IMR-90 (cell line): Measurements from ENCODE around the gene KRT36. TPM values are rescaled to one million over a fixed set of nuclear protein-coding genes. Genes with fewer than 3 reads are reported as not detected.
A peak's percentile ranks its signal among the peaks of the same experiment; 100 is the strongest.

Experiments used
- ATAC-seq: fragments of 200-7000 bp; cut with Tn5 transposase; 2 replicates; pipeline ENCODE4 v1.9.1; 2020; ENCODE audit warnings: low read depth, mild to moderate bottlenecking, moderate library complexity
- BruUV-seq: library from RNA; stranded (reverse); fragments of 400-500 nt; replicated peaks from 2 replicates; lab custom pipeline; 2021; lab: Mats Ljungman, UMichigan
- CTCF ChIA-PET: fragments of 300-600 bp; formaldehyde crosslinking; extraction: SDS; loops from one replicate; lab custom pipeline; 2021; ENCODE audit warnings: antibody characterized with exemption; lab: Yijun Ruan, JAX
- POLR2A ChIA-PET: fragments of 300-600 bp; sonication (Branson Sonifier 250); formaldehyde crosslinking; loops from one replicate; lab custom pipeline; 2022; ENCODE audit warnings: antibody characterized with exemption; ENCODE audit not compliant: unreplicated experiment; lab: Charles Lee
- DNase-seq: peaks from one replicate; pipeline ENCODE4 v3.0.0; 2013
- H2AFZ ChIP-seq: replicated peaks from 2 replicates; pipeline ENCODE3; 2013; ENCODE audit warnings: low read length, mild to moderate bottlenecking; ENCODE audit not compliant: poor library complexity
- H2AK5ac ChIP-seq: 2 replicates; pipeline ENCODE4 v1.6.1; 2013; ENCODE audit warnings: low read depth, low read length, inconsistent platforms
- H2AK9ac ChIP-seq: replicated peaks from 2 replicates; pipeline ENCODE3; 2013; ENCODE audit warnings: mild to moderate bottlenecking, low read depth, low read length, moderate library complexity; ENCODE audit not compliant: poor library complexity
- H2BK120ac ChIP-seq: 2 replicates; pipeline ENCODE4 v1.6.1; 2013; ENCODE audit warnings: low read depth, low read length, inconsistent platforms
- H2BK15ac ChIP-seq: 3 replicates; pipeline ENCODE4 v1.6.1; 2013; ENCODE audit warnings: low read depth, low read length, inconsistent platforms
- H2BK20ac ChIP-seq: 2 replicates; pipeline ENCODE4 v1.6.1; 2013; ENCODE audit warnings: low read depth, mild to moderate bottlenecking, inconsistent platforms, low read length, moderate library complexity
- H2BK5ac ChIP-seq: 2 replicates; pipeline ENCODE4 v1.6.1; 2013; ENCODE audit warnings: mild to moderate bottlenecking, low read depth, low read length, inconsistent platforms; ENCODE audit not compliant: poor library complexity, severe bottlenecking
- H3K14ac ChIP-seq: replicated peaks from 2 replicates; pipeline ENCODE4 v1.6.1; 2013; ENCODE audit warnings: low read depth, low read length, inconsistent platforms
- H3K18ac ChIP-seq: 2 replicates; pipeline ENCODE4 v1.6.1; 2013; ENCODE audit warnings: low read depth, low read length, control low read depth
- H3K23ac ChIP-seq: 2 replicates; pipeline ENCODE4 v1.6.1; 2013; ENCODE audit warnings: low read depth, low read length, inconsistent platforms
- H3K27ac ChIP-seq: 2 replicates; pipeline ENCODE4 v1.5.1; 2013; ENCODE audit warnings: mild to moderate bottlenecking, control low read depth, low read length; ENCODE audit not compliant: insufficient read depth
- H3K27me3 ChIP-seq: 2 replicates; pipeline ENCODE4 v1.6.1; 2013; ENCODE audit warnings: low read length; ENCODE audit not compliant: control insufficient read depth, insufficient read depth
- H3K36me3 ChIP-seq: 2 replicates; pipeline ENCODE4 v1.6.1; 2013; ENCODE audit warnings: low read length, mixed read lengths; ENCODE audit not compliant: control insufficient read depth, insufficient read depth
- H3K4ac ChIP-seq: 2 replicates; pipeline ENCODE4 v1.6.1; 2013; ENCODE audit warnings: low read depth, low read length, inconsistent platforms
- H3K4me1 ChIP-seq: 2 replicates; pipeline ENCODE4 v1.6.1; 2013; ENCODE audit warnings: low read length, mixed read lengths; ENCODE audit not compliant: control insufficient read depth, insufficient read depth
- H3K4me2 ChIP-seq: 2 replicates; pipeline ENCODE4 v1.6.1; 2013; ENCODE audit warnings: low read depth, mild to moderate bottlenecking, control low read depth, low read length, moderate library complexity
- H3K4me3 ChIP-seq: 2 replicates; pipeline ENCODE4 v1.5.1; 2013; ENCODE audit warnings: low read depth, mild to moderate bottlenecking, control low read depth, low read length, moderate library complexity; ENCODE audit not compliant: insufficient read depth
- H3K56ac ChIP-seq: 2 replicates; pipeline ENCODE4 v1.6.1; 2013; ENCODE audit warnings: low read length, inconsistent platforms; ENCODE audit not compliant: insufficient read depth; ENCODE audit errors: extremely low read depth
- H3K79me1 ChIP-seq, 2 experiments: 2 replicates each; pipeline ENCODE4 v1.6.1; 2013; ENCODE audit warnings: low read length in 2 of 2, inconsistent platforms in 1 of 2, low read depth in 1 of 2
- H3K9ac ChIP-seq: 2 replicates; pipeline ENCODE4 v1.6.1; 2013; ENCODE audit warnings: low read depth, low read length, control low read depth
- H3K9me1 ChIP-seq: 2 replicates; pipeline ENCODE4 v1.6.1; 2013; ENCODE audit warnings: low read length, inconsistent platforms; ENCODE audit not compliant: insufficient read depth
- H3K9me3 ChIP-seq: 2 replicates; pipeline ENCODE4 v1.6.1; 2013; ENCODE audit warnings: low read length; ENCODE audit not compliant: control insufficient read depth, insufficient read depth
- H4K20me1 ChIP-seq: 2 replicates; pipeline ENCODE4 v1.6.1; 2013; ENCODE audit warnings: low read length, inconsistent platforms; ENCODE audit not compliant: insufficient read depth
- H4K5ac ChIP-seq: 2 replicates; pipeline ENCODE4 v1.6.1; 2013; ENCODE audit warnings: mild to moderate bottlenecking, low read depth, low read length, control low read depth
- H4K8ac ChIP-seq, 2 experiments: 2 replicates each; pipeline ENCODE4 v1.6.1; 2013; ENCODE audit warnings: low read depth in 2 of 2, low read length in 2 of 2, control low read depth in 1 of 2, inconsistent platforms in 1 of 2
- H4K91ac ChIP-seq: 2 replicates; pipeline ENCODE4 v1.6.1; 2013; ENCODE audit warnings: low read depth, low read length, inconsistent platforms; ENCODE audit not compliant: insufficient read depth
- BHLHE40 ChIP-seq: fragments of 150-350 bp; IDR thresholded peaks from 2 replicates; pipeline ENCODE4 v1.6.1; 2016; ENCODE audit warnings: mild to moderate bottlenecking, low read depth, low read length
- CEBPB ChIP-seq: IDR thresholded peaks from 2 replicates; pipeline ENCODE4 v1.6.1; 2012; ENCODE audit warnings: low read depth, low read length, improper control_type of control experiment
- CHD1 ChIP-seq: IDR thresholded peaks from 2 replicates; pipeline ENCODE4 v1.6.1; 2012; ENCODE audit warnings: low read depth, low read length, improper control_type of control experiment
- ELK1 ChIP-seq: fragments of 150-350 bp; IDR thresholded peaks from 2 replicates; pipeline ENCODE4 v1.6.1; 2016; ENCODE audit warnings: low read depth, mild to moderate bottlenecking, low read length, moderate library complexity, borderline replicate concordance
- MAFK ChIP-seq: IDR thresholded peaks from 2 replicates; pipeline ENCODE4 v1.6.1; 2012; ENCODE audit warnings: low read depth, low read length, improper control_type of control experiment
- MXI1 ChIP-seq: IDR thresholded peaks from 2 replicates; pipeline ENCODE4 v1.6.1; 2012; ENCODE audit warnings: low read depth, mild to moderate bottlenecking, low read length, moderate library complexity, borderline replicate concordance
- POLR2A ChIP-seq: IDR thresholded peaks from 2 replicates; pipeline ENCODE4 v1.6.1; 2012; ENCODE audit warnings: mild to moderate bottlenecking, low read depth, low read length
- RAD21 ChIP-seq: IDR thresholded peaks from 2 replicates; pipeline ENCODE4 v1.6.1; 2012; ENCODE audit warnings: low read length, improper control_type of control experiment
- WGBS, 2 experiments: methylation state at CpG; one replicate each; pipeline versions ENCODE4 v1.1.5 to v1.1.7; 2013; ENCODE audit warnings: missing lambda C conversion rate in 2 of 2; ENCODE audit not compliant: insufficient read length in 1 of 2; ENCODE audit errors: extremely low coverage in 2 of 2; 5-methylcytosine and 5-hydroxymethylcytosine counted together
- dilution Hi-C: fragments of 300-500 bp; cut with HindIII; formaldehyde crosslinking; loops from one replicate; pipeline ENCODE4 v1.14.3; 2018; ENCODE audit warnings: low sequenced_read_pairs; ENCODE audit not compliant: unreplicated experiment
- in situ Hi-C: fragments of 300-500 bp; cut with MboI; formaldehyde crosslinking; loops from 3 replicates; pipeline ENCODE4 v1.14.3; 2019; ENCODE audit warnings: low sequenced_read_pairs, inconsistent platforms, mixed read lengths
- intact Hi-C: fragments of 100-400 bp; cut with micrococcal nuclease; formaldehyde crosslinking; loops from 2 replicates; pipeline ENCODE4 v1.10.0; 2022
- polyA plus RNA-seq, 3 experiments: library from polyadenylated mRNA; depleted of rRNA; stranded (reverse); fragments of >200 nt; gene quantifications; 2 replicates each; pipeline ENCODE4 v1.2.3, GENCODE V29; 2012; ENCODE audit warnings: low replicate concordance in 1 of 3
- total RNA-seq: library from RNA; depleted of rRNA; stranded (reverse); fragments of >200 nt; gene quantifications from 2 replicates; pipeline ENCODE4 v1.2.3, GENCODE V29; 2012
- TF ChIP-seq, protein P1 (sequence below): fragments of 150-350 bp; IDR thresholded peaks from 2 replicates; pipeline ENCODE4 v1.6.1; 2017; ENCODE audit warnings: mild to moderate bottlenecking, antibody characterized with exemption, low read length, low read depth

The KRT36 gene
- total and polyA plus RNA-seq, 2 of the 4 experiments (the other 2 are of a cell fraction): not detected

DNA sequence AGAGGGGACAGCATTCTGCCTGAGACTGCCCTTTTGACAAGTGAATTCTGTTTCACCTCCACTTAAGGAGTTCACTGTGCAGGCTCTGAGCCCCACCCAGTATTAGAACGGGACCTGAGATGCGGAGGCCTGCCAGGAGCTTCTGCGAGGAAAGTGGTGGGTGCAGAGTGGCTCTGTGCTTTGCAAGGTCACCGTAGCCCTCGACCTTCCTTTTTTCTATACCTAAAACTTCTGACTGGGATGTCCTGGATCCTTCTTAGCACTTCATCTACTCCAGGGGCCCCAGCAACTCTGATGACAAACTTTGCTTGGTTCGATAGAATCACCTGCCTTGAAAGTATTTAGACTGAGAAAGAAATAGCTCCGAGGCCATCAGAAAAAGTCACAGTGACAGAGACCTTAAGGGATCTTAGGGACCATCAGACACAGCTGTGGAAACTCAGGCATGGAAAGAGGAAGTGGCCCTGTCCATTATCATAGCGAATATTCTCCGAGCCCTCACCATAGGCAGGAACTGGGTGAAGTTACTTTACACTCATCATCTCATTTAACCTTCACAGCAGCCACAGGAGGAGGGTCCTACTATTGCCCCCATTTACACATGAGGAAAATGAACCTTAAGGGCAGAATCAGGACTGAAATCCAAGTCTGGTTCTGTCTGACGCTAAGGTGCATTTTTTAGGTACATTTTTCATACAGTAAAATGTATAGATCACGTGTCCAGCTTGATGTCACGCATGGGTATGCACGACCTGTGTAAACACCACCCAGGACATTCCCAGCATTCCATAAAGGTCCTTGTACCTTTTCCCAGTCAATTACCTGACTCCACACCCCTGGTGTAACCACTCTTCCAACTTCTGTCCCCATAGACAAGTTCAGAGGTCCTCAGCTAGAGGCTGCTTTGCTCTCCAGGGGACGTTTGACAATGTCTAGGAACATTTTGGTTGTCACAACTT lies 16.4 kb upstream of the KRT36 start (continued):
- TF ChIP-seq CEBPB (no peak), POLR2A (no peak), MAFK (no peak)

DNA sequence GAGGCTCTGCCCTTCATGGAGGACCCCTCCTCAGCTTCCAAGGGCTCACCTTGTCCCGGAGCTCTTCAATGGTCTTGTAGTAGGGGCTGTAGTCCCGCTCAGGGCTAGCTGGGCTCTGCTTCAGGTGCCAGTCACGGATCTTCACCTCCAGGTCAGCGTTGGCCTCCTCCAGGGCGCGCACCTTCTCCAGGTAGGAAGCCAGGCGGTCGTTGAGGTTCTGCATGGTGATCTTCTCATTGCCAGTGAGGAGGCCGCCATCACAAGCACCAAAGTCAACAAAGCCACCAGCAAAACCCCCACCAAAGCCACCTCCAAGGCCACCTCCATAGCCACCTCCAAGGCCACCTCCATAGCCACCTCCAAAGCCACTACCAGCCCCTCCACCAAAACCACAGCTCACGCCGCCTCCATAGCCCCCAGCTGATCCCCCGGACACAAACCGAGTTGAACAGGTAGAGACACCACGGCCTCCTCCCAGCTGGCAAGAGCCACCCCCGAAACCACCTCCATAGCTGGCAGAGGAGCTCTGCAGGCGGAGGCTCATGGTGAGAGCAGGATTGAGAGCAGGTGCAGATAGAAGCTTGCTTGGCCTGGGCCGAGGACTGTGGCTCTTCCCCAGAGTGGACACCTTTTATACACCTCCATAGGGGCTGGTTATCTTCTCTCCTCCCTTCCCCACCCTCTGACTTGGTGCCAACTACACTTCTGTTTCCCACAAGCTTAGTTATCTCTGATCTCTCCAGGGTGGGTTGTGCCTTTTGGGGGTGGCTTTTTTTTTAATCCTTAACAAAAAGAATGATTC lies 15.5 kb upstream of the KRT36 start, which contains the start of gene KRT13:
KRT13 (minus strand) TSS at position 606 of the 802 bp plus-strand sequence; CDS start at position 544, 62 bp downstream.
- in situ Hi-C loops (no loop called here), dilution Hi-C loops (no loop called here)
- no TSS peak for BruUV-seq
- TF ChIP-seq MAFK: no peak
- no peak for TF ChIP-seq POLR2A
- TF ChIP-seq MXI1: no peak
- TF ChIP-seq, protein P1, sequence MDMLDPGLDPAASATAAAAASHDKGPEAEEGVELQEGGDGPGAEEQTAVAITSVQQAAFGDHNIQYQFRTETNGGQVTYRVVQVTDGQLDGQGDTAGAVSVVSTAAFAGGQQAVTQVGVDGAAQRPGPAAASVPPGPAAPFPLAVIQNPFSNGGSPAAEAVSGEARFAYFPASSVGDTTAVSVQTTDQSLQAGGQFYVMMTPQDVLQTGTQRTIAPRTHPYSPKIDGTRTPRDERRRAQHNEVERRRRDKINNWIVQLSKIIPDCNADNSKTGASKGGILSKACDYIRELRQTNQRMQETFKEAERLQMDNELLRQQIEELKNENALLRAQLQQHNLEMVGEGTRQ: no peak
- TF ChIP-seq BHLHE40: no peak
- no peak for TF ChIP-seq CHD1
- TF ChIP-seq CEBPB: no peak
- no peak for TF ChIP-seq RAD21
- no peak for TF ChIP-seq ELK1

More for the DNA sequence above, 15.5 kb upstream of the KRT36 start, which contains the start of gene KRT13:
- Histone ChIP-seq H4K20me1 (no peaks in the 10 kb centered on the region), H2AK5ac (no peak within 1 kb of the TSS; the same call in 1 of the 2 replicates), H3K27ac (peak within 1 kb of the TSS; percentile 22; the same call in 1 of the 2 replicates), H3K27me3 (no peaks in the 10 kb centered on the region; the same call in 1 of the 2 replicates), H3K4me3 (no peak within 1 kb of the TSS), H3K18ac (0 out of 2 replicates have a peak within 1 kb of the TSS, but pooled peaks have one; percentile 6), H3K9me1 (peaks cover 7% of the 10 kb centered on the region), H4K5ac (no peak within 1 kb of the TSS), H4K8ac (no peak within 1 kb of the TSS), H3K9me3 (no peaks in the 10 kb centered on the region), H3K14ac (no peak within 1 kb of the TSS), H2AFZ (peak within 1 kb of the TSS; percentile 23), H2BK120ac (no peak within 1 kb of the TSS), H3K36me3 (no peaks in the 10 kb centered on the region), H3K79me1 (no peaks in the 10 kb centered on the region), H2BK15ac (no peak within 1 kb of the TSS), H3K4me2 (peak within 1 kb of the TSS; percentile 51), H3K4me1 (peaks cover 11% of the 10 kb centered on the region), H3K4ac (peak within 1 kb of the TSS; percentile 18; the same call in 1 of the 2 replicates), H3K56ac (no peak within 1 kb of the TSS), H3K23ac (no peak within 1 kb of the TSS), H2AK9ac (no peak within 1 kb of the TSS), H2BK5ac (peak within 1 kb of the TSS; percentile 30), H2BK20ac (no peak within 1 kb of the TSS), H3K9ac (no peak within 1 kb of the TSS), H4K91ac (no peak within 1 kb of the TSS; the same call in 1 of the 2 replicates)
- CTCF ChIA-PET: interaction anchor here (1.0 kb wide), 1 partner anchor 14 kb away, joined by 3 read pairs; no protein-coding TSS in a partner anchor
- POLR2A ChIA-PET: no interaction called here
- intact Hi-C loops: no loop called here
- 80% methylated on average over 1 of the region's 17 CpGs; no CpG with 5 or more reads in 1 of the 2 experiments for WGBS, 2 experiments
- no peak for ATAC-seq
- DNase-seq: no peak
